ENCODE results near the gene RNF20. TPM values are rescaled to one million over a fixed set of nuclear protein-coding genes. Genes with fewer than 3 reads are reported as not detected.

The RNF20 gene
- total and polyA plus RNA-seq, 10 of the 15 experiments (the other 5 are each of a cell fraction or from before 2014, with no cell fraction given) = 7.5 to 38.9 (median 26.7) TPM

DNA sequence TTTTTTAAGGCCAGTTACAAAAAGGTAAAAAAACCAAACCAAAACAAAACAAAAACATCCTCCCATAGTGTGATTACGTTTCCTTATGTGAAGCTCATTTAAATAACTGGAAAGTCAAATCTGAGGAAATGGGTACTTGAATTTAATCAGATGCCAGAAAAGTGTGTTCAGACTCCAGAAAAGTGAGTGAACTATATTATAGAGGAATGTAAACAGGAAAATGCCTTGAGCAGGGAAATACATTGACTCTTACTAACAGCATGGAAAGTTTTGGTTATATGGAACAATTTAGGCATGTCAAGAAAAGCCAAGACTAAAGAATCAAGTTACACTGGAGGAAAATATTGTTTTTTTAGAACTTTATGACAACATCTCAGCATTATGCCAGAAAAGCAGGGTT is 37.8 kb upstream of the RNF20 start:
- SMC1A ChIA-PET (ENCODE audit: uncharacterized antibody, unreplicated experiment) = no interaction called here
- Histone ChIP-seq H4K20me1 (ENCODE audit: control insufficient read depth, insufficient read depth) (no peaks in the 10 kb centered on the region), H3K27ac (ENCODE audit: control insufficient read depth, insufficient read depth) (no peak overlapping the region), H3K36me3 (ENCODE audit: control insufficient read depth in 2 of 2, insufficient read depth in 2 of 2, low read length in 1 of 2) (no peaks in the 10 kb centered on the region), H3K79me2 (ENCODE audit: control insufficient read depth, insufficient read depth, low read length) (no peaks in the 10 kb centered on the region), H3K27me3 (replicated peaks in 1 of 2; ENCODE audit: control insufficient read depth in 2 of 2, insufficient read depth in 2 of 2, low read length in 1 of 2) (no peaks in the 10 kb centered on the region), H3K4me3 (no peak overlapping the region), H3K4me2 (ENCODE audit: control insufficient read depth, insufficient read depth) (no peak overlapping the region), H3K9me3 (replicated peaks; ENCODE audit: control insufficient read depth, insufficient read depth, low read length) (no peaks in the 10 kb centered on the region), H2AFZ (ENCODE audit: control insufficient read depth, low read depth, low read length) (no peak overlapping the region), H3K4me1 (ENCODE audit: control insufficient read depth, insufficient read depth, low read length) (no peaks in the 10 kb centered on the region), H3K9ac (ENCODE audit: control insufficient read depth, insufficient read depth, low read length) (no peak overlapping the region)
- WGBS (ENCODE audit: insufficient coverage, insufficient replicate concordance, low lambda C conversion rate, missing lambda C conversion rate) = 0% methylated on average over 1 of the region's 1 CpG
- CTCF ChIA-PET = no interaction called here
- ATAC-seq (no peak), DNase-seq (ENCODE audit: low read depth, low spot score) (no peak), FAIRE-seq (no peak)
- intact Hi-C loops (cut with micrococcal nuclease; ENCODE audit: unreplicated experiment) (no loop called here), in situ Hi-C loops (cut with MboI) (no loop called here)
- no TSS peak for BruUV-seq (replicated peaks)
- RAD21 ChIA-PET (ENCODE audit: unreplicated experiment) = no interaction called here
- POLR2A ChIA-PET = no interaction called here
- TF ChIP-seq EED (IDR thresholded peaks at IDR 0.05; ENCODE audit: low read depth) = no peak
- TF ChIP-seq CBX3 (IDR thresholded peaks at IDR 0.05; ENCODE audit: borderline replicate concordance, low read depth) = no peak
- TF ChIP-seq KDM1A (IDR thresholded peaks at IDR 0.05; ENCODE audit: borderline replicate concordance) = no peak
- TF ChIP-seq MXI1 (IDR thresholded peaks at IDR 0.05; ENCODE audit: low read depth, low read length) = no peak
- TF ChIP-seq, protein P1, sequence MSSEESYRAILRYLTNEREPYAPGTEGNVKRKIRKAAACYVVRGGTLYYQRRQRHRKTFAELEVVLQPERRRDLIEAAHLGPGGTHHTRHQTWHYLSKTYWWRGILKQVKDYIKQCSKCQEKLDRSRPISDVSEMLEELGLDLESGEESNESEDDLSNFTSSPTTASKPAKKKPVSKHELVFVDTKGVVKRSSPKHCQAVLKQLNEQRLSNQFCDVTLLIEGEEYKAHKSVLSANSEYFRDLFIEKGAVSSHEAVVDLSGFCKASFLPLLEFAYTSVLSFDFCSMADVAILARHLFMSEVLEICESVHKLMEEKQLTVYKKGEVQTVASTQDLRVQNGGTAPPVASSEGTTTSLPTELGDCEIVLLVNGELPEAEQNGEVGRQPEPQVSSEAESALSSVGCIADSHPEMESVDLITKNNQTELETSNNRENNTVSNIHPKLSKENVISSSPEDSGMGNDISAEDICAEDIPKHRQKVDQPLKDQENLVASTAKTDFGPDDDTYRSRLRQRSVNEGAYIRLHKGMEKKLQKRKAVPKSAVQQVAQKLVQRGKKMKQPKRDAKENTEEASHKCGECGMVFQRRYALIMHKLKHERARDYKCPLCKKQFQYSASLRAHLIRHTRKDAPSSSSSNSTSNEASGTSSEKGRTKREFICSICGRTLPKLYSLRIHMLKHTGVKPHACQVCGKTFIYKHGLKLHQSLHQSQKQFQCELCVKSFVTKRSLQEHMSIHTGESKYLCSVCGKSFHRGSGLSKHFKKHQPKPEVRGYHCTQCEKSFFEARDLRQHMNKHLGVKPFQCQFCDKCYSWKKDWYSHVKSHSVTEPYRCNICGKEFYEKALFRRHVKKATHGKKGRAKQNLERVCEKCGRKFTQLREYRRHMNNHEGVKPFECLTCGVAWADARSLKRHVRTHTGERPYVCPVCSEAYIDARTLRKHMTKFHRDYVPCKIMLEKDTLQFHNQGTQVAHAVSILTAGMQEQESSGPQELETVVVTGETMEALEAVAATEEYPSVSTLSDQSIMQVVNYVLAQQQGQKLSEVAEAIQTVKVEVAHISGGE (CRISPR knock-in tag; IDR thresholded peaks at IDR 0.05) = no peak
- no peak for TF ChIP-seq ZNF24 (IDR thresholded peaks at IDR 0.05)
- TF ChIP-seq, protein P2, sequence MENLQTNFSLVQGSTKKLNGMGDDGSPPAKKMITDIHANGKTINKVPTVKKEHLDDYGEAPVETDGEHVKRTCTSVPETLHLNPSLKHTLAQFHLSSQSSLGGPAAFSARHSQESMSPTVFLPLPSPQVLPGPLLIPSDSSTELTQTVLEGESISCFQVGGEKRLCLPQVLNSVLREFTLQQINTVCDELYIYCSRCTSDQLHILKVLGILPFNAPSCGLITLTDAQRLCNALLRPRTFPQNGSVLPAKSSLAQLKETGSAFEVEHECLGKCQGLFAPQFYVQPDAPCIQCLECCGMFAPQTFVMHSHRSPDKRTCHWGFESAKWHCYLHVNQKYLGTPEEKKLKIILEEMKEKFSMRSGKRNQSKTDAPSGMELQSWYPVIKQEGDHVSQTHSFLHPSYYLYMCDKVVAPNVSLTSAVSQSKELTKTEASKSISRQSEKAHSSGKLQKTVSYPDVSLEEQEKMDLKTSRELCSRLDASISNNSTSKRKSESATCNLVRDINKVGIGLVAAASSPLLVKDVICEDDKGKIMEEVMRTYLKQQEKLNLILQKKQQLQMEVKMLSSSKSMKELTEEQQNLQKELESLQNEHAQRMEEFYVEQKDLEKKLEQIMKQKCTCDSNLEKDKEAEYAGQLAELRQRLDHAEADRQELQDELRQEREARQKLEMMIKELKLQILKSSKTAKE (IDR thresholded peaks at IDR 0.05; ENCODE audit: low read depth, poor library complexity, severe bottlenecking) = no peak
- TF ChIP-seq, protein P3, sequence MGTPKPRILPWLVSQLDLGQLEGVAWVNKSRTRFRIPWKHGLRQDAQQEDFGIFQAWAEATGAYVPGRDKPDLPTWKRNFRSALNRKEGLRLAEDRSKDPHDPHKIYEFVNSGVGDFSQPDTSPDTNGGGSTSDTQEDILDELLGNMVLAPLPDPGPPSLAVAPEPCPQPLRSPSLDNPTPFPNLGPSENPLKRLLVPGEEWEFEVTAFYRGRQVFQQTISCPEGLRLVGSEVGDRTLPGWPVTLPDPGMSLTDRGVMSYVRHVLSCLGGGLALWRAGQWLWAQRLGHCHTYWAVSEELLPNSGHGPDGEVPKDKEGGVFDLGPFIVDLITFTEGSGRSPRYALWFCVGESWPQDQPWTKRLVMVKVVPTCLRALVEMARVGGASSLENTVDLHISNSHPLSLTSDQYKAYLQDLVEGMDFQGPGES (IDR thresholded peaks at IDR 0.05) = no peak
- no peak for TF ChIP-seq RELA (IDR thresholded peaks at IDR 0.05; ENCODE audit: borderline replicate concordance, partially characterized antibody)
- TF ChIP-seq WRNIP1 (IDR thresholded peaks at IDR 0.05; ENCODE audit: borderline replicate concordance, low read depth, low read length) = no peak
- TF ChIP-seq NR2C1 (IDR thresholded peaks at IDR 0.05) = no peak
- TF ChIP-seq, protein P4, sequence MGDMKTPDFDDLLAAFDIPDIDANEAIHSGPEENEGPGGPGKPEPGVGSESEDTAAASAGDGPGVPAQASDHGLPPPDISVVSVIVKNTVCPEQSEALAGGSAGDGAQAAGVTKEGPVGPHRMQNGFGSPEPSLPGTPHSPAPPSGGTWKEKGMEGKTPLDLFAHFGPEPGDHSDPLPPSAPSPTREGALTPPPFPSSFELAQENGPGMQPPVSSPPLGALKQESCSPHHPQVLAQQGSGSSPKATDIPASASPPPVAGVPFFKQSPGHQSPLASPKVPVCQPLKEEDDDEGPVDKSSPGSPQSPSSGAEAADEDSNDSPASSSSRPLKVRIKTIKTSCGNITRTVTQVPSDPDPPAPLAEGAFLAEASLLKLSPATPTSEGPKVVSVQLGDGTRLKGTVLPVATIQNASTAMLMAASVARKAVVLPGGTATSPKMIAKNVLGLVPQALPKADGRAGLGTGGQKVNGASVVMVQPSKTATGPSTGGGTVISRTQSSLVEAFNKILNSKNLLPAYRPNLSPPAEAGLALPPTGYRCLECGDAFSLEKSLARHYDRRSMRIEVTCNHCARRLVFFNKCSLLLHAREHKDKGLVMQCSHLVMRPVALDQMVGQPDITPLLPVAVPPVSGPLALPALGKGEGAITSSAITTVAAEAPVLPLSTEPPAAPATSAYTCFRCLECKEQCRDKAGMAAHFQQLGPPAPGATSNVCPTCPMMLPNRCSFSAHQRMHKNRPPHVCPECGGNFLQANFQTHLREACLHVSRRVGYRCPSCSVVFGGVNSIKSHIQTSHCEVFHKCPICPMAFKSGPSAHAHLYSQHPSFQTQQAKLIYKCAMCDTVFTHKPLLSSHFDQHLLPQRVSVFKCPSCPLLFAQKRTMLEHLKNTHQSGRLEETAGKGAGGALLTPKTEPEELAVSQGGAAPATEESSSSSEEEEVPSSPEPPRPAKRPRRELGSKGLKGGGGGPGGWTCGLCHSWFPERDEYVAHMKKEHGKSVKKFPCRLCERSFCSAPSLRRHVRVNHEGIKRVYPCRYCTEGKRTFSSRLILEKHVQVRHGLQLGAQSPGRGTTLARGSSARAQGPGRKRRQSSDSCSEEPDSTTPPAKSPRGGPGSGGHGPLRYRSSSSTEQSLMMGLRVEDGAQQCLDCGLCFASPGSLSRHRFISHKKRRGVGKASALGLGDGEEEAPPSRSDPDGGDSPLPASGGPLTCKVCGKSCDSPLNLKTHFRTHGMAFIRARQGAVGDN (IDR thresholded peaks at IDR 0.05) = no peak
- TF ChIP-seq, protein P5, sequence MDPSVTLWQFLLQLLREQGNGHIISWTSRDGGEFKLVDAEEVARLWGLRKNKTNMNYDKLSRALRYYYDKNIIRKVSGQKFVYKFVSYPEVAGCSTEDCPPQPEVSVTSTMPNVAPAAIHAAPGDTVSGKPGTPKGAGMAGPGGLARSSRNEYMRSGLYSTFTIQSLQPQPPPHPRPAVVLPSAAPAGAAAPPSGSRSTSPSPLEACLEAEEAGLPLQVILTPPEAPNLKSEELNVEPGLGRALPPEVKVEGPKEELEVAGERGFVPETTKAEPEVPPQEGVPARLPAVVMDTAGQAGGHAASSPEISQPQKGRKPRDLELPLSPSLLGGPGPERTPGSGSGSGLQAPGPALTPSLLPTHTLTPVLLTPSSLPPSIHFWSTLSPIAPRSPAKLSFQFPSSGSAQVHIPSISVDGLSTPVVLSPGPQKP (IDR thresholded peaks at IDR 0.05; ENCODE audit: low read depth, low read length) = no peak

Data from GM12878 (cell line).